Brain microvascular endothelial cell (primary cell): Measurements from ENCODE around the gene NINJ1.

Source experiments
- DNase-seq: peaks from one replicate; pipeline ENCODE4 v3.0.0-alpha.2; 2020
- H3K27ac ChIP-seq: fragments of 250-450 bp; sonication (Bioruptor Pico); 2 replicates; pipeline ENCODE4 v1.5.1; 2020; ENCODE audit warnings: mild to moderate bottlenecking, moderate library complexity
- H3K27me3 ChIP-seq: fragments of 250-450 bp; sonication (Bioruptor Pico); replicated peaks from 2 replicates; pipeline ENCODE4 v1.5.1; 2020; ENCODE audit warnings: mild to moderate bottlenecking
- H3K36me3 ChIP-seq: fragments of 250-450 bp; sonication (Bioruptor Pico); replicated peaks from 2 replicates; pipeline ENCODE4 v1.5.1; 2020; ENCODE audit warnings: mild to moderate bottlenecking
- H3K4me3 ChIP-seq: 2 replicates; pipeline ENCODE4 v1.5.1; 2011; ENCODE audit warnings: low read depth, mild to moderate bottlenecking, control low read depth, low read length, moderate library complexity
- in situ Hi-C: cut with HindIII; loops from 2 replicates; pipeline ENCODE4 v1.10.0; 2017; ENCODE audit warnings: low sequenced_read_pairs, low pct_ligation_motif_present
- TF ChIP-seq, protein P1 (sequence below): IDR thresholded peaks from 2 replicates; pipeline ENCODE4 v1.5.1; 2011; ENCODE audit warnings: low read depth, mild to moderate bottlenecking, moderate library complexity, low read length, control low read depth, inconsistent platforms; ENCODE audit errors: missing control alignments

NINJ1 gene

DNA sequence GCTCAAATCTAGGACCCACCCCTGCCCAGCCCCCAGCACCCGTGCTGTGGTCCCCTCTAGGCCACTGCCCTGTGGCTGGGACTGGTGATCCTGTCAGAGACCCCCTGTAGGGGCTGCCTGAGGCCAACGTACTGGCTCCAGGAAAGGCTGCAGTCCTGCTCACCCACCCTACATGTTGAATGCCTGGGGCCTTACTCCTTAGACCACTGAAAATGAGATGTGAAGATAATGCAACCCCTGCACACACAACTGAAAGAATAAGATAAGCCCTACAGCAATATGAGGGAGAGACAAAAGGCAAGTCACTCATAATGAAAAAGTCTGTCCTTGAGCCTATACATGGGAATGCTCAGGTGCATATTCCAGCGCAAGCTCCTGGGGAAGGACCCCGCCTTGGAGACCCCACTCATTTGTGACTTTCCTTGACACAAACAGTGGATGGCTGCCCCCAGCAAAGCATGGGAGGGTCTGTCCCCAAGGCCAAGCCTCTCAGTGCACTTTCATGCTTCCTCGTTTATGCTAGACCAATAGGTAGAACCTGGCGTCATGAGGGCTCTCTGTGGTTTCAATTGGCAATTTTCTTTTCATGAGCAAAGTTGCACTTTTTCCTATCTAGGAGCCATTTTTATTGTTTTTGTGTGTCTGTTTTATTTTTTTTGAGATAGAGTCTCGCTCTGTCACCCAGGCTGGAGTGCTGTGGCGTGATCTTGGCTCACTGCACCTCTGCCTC lies 37.4 kb upstream of the NINJ1 start:
- Histone ChIP-seq H3K36me3 (no peaks in the 10 kb centered on the region), H3K27ac (no peak overlapping the region), H3K4me3 (no peak overlapping the region), H3K27me3 (no peaks in the 10 kb centered on the region)
- in situ Hi-C loops: no loop called here
- DNase-seq: no peak
- TF ChIP-seq, protein P1, sequence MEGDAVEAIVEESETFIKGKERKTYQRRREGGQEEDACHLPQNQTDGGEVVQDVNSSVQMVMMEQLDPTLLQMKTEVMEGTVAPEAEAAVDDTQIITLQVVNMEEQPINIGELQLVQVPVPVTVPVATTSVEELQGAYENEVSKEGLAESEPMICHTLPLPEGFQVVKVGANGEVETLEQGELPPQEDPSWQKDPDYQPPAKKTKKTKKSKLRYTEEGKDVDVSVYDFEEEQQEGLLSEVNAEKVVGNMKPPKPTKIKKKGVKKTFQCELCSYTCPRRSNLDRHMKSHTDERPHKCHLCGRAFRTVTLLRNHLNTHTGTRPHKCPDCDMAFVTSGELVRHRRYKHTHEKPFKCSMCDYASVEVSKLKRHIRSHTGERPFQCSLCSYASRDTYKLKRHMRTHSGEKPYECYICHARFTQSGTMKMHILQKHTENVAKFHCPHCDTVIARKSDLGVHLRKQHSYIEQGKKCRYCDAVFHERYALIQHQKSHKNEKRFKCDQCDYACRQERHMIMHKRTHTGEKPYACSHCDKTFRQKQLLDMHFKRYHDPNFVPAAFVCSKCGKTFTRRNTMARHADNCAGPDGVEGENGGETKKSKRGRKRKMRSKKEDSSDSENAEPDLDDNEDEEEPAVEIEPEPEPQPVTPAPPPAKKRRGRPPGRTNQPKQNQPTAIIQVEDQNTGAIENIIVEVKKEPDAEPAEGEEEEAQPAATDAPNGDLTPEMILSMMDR: no peak

DNA sequence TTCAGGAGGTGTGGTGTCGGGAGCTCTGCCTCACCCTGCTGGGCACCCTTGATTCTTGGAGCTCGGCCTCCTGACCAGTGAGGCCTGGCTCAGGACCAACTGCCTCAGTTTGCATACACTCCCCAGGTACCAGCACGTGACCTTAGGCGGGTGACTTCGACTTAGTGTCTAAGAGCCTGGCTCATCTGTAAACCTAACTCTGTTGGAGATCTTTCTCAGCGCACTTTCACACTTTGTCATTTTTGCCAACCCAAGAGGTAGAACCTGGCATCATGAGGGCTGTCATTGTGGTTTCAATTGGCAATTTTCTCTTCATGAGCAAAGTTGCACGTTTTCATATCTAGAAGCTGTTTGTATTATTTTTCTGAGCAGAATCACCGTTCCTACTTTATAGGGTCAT lies 36.5 kb upstream of the NINJ1 start:
- H3K27ac ChIP-seq: no peak overlapping the region
- H3K4me3 ChIP-seq: no peak overlapping the region
- H3K27me3 ChIP-seq: no peaks in the 10 kb centered on the region
- no peak for DNase-seq
- in situ Hi-C loops: no loop called here
- TF ChIP-seq, protein P1: no peak
- H3K36me3 ChIP-seq: no peaks in the 10 kb centered on the region

DNA sequence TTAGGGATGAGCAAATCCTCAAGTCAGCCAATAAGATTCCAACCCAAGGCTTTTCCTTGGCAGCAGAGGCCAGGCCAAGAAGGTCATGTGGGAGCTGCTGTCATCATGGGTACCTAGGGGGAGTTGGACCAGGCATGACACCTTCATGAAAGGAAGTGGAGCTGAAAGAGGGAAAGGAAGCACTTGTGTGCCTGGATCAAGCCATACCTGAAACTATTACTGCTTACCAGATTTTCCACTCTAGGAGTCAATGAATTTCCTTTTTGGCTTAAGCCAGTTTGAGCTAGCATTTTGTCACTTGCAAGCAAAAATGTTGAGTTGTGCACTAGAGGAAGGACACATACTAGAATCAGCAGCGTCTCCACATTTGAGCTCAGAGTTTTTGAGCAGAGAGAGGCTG lies 35.4 kb upstream of the NINJ1 start:
- no peak overlapping the region for H3K4me3 ChIP-seq
- in situ Hi-C loops: no loop called here
- no peaks in the 10 kb centered on the region for H3K27me3 ChIP-seq
- no peak overlapping the region for H3K27ac ChIP-seq
- DNase-seq: no peak
- TF ChIP-seq, protein P1: no peak
- H3K36me3 ChIP-seq: no peaks in the 10 kb centered on the region

DNA sequence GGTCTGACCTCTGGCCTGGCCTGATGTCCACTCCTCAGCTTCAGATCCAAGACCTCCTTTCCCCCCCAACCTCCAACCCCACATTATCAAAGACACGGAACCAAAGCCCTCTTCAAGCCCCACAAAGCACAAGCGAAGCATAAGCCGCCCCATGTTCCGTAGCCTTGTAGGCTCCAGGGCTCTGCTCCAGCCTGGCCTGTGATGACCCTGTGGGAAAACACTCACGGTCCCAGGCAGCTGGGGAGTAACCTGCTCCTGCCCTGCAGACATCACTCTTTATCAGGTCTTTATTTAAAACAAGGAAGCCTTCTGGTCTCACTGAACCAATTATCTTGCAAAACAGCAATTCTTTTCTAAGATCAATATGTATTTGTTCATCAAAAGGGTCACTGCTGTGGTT lies 34.5 kb upstream of the NINJ1 start:
- TF ChIP-seq, protein P1: no peak
- Histone ChIP-seq H3K27me3 (no peaks in the 10 kb centered on the region), H3K27ac (no peak overlapping the region), H3K4me3 (no peak overlapping the region), H3K36me3 (no peaks in the 10 kb centered on the region)
- in situ Hi-C loops: no loop called here
- DNase-seq: no peak

DNA sequence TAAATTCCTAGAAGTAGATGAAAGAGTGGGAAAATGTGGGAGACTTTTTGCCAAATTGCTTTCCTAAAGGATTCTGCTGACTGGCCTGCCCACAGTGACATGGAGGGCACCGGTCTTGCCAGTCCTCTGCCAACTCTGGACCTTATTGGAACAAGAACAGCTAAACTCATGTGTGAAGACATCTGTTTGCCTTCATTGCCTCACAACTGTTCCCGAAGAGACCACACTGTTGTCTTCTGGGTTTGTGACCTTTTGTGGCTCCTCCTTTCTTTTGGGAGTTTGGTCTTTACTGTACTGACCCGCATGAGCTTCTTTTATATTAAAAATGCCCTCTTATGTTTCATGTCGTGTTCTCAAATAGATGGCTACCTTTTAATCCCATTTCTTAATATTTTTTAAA lies 33.8 kb upstream of the NINJ1 start:
- no peak for DNase-seq
- H3K36me3 ChIP-seq: no peaks in the 10 kb centered on the region
- in situ Hi-C loops: no loop called here
- H3K4me3 ChIP-seq: no peak overlapping the region
- H3K27me3 ChIP-seq: no peaks in the 10 kb centered on the region
- TF ChIP-seq, protein P1: no peak
- no peak overlapping the region for H3K27ac ChIP-seq

DNA sequence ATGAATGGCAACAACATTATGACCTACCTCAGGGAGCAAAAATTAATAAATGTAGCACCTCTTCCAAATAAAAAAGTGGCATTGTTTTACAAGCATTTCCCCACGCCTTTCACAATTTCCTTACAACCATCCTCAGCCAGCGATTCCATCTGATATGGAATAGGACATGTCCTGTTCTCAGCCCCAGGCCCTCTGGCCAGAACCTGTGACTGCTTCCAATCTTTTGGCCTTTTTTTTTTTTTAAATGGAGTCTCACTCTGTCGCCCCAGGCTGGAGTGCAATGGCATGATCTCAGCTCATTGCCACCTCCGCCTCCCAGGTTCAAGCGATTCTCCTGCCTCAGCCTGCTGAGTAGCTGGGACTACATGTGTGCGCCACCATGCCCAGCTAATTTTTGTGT lies 33.1 kb upstream of the NINJ1 start:
- DNase-seq: no peak
- Histone ChIP-seq H3K27me3 (no peaks in the 10 kb centered on the region), H3K36me3 (no peaks in the 10 kb centered on the region), H3K4me3 (no peak overlapping the region), H3K27ac (no peak overlapping the region)
- in situ Hi-C loops: no loop called here
- TF ChIP-seq, protein P1: no peak
